HepG2 (cell line): Measurements from ENCODE around the gene PPAN. TPM values are rescaled to one million over a fixed set of nuclear protein-coding genes. Genes with fewer than 3 reads are reported as not detected.

Experiments used
- EHMT2 ChIP-seq: fragments of 200-600 bp; sonication (generic); IDR thresholded peaks from 2 replicates; pipeline ENCODE4 v1.7.0; 2017; ENCODE audit warnings: antibody characterized with exemption, low read depth, low read length, borderline replicate concordance
- FOXO1 ChIP-seq: sonication (generic); formaldehyde crosslinking; IDR thresholded peaks from 2 replicates; pipeline ENCODE4 v1.4.0; 2020; ENCODE audit warnings: missing genetic modification reagents
- MAZ ChIP-seq, 2 experiments: sonication (generic) in 1 of 2; formaldehyde crosslinking in 1 of 2; IDR thresholded peaks; 2 replicates each; pipeline versions ENCODE4 v1.5.0 to v1.6.1; 2012 to 2020; ENCODE audit warnings: low read depth in 2 of 2, mild to moderate bottlenecking in 2 of 2, borderline replicate concordance in 1 of 2, improper control_type of control experiment in 1 of 2, low read length in 1 of 2, missing genetic modification reagents in 1 of 2, moderate library complexity in 1 of 2
- PAXIP1 ChIP-seq: sonication (generic); formaldehyde crosslinking; conservative IDR thresholded peaks from 2 replicates; pipeline ENCODE4 v1.4.0; 2020; ENCODE audit warnings: mild to moderate bottlenecking, missing genetic modification reagents, moderate library complexity
- REXO4 ChIP-seq: sonication (generic); formaldehyde crosslinking; IDR thresholded peaks from 2 replicates; pipeline ENCODE4 v1.8.0; 2022; ENCODE audit warnings: missing genetic modification reagents, mild to moderate bottlenecking, borderline replicate concordance
- RORA ChIP-seq: sonication (generic); formaldehyde crosslinking; IDR thresholded peaks from 2 replicates; pipeline ENCODE4 v1.5.0; 2020; ENCODE audit warnings: mild to moderate bottlenecking, missing genetic modification reagents, moderate library complexity
- UBTF ChIP-seq: sonication (generic); formaldehyde crosslinking; IDR thresholded peaks from 2 replicates; pipeline ENCODE4 v1.4.0; 2020; ENCODE audit warnings: mild to moderate bottlenecking, missing genetic modification reagents
- ZBTB7B ChIP-seq: sonication (generic); formaldehyde crosslinking; IDR thresholded peaks from 2 replicates; pipeline ENCODE4 v1.4.0; 2020; ENCODE audit warnings: missing genetic modification reagents
- ZFP41 ChIP-seq: sonication (generic); formaldehyde crosslinking; IDR thresholded peaks from 2 replicates; pipeline ENCODE4 v1.4.0; 2020; ENCODE audit warnings: mild to moderate bottlenecking, missing genetic modification reagents, borderline replicate concordance
- ZFY ChIP-seq: sonication (generic); formaldehyde crosslinking; IDR thresholded peaks from 2 replicates; pipeline ENCODE4 v1.4.0; 2020; ENCODE audit warnings: missing genetic modification reagents
- ZNF230 ChIP-seq: sonication (generic); formaldehyde crosslinking; IDR thresholded peaks from 2 replicates; pipeline ENCODE4 v1.4.0; 2020; ENCODE audit warnings: mild to moderate bottlenecking, missing genetic modification reagents
- ZNF33B ChIP-seq: sonication (generic); formaldehyde crosslinking; IDR thresholded peaks from 2 replicates; pipeline ENCODE4 v1.5.1; 2020; ENCODE audit warnings: mild to moderate bottlenecking, missing genetic modification reagents
- polyA plus RNA-seq, 8 experiments: library from polyadenylated mRNA; depleted of rRNA in 3 of 8; stranded (reverse) in 7 of 8; unstranded in 1 of 8; fragments of >200 nt; fragmentation: Illumina TruSeq in 4 of 8; extraction: Trizol in 4 of 8; gene quantifications; 2 replicates each; pipeline versions ENCODE4 v1.2.1 to v1.2.3, GENCODE V29; 2011 to 2016; ENCODE audit warnings: low read depth in 4 of 8, missing spikeins in 1 of 8, mixed read lengths in 1 of 8; ENCODE audit not compliant: insufficient read depth in 1 of 8
- total RNA-seq, 5 experiments: library from RNA; depleted of rRNA; stranded (reverse); fragments of >200 nt; fragmentation: Illumina TruSeq; extraction: Trizol; gene quantifications; 2 replicates each; pipeline ENCODE4 v1.2.3, GENCODE V29; 2016; ENCODE audit warnings: low read depth in 1 of 5
- TF ChIP-seq, protein P1 (sequence below): sonication (generic); formaldehyde crosslinking; IDR thresholded peaks from 2 replicates; pipeline ENCODE4 v1.5.0; 2020; ENCODE audit warnings: mild to moderate bottlenecking, missing genetic modification reagents, borderline replicate concordance

PPAN gene
- total and polyA plus RNA-seq, 2 of the 13 experiments (the other 11 are each of a cell fraction or from before 2014, with no cell fraction given), result 36.2 to 41.9 TPM

GRCh38 chr19:10079031-10079453 lies 27.1 kb upstream of the PPAN start (continued):
- TF ChIP-seq, protein P1, sequence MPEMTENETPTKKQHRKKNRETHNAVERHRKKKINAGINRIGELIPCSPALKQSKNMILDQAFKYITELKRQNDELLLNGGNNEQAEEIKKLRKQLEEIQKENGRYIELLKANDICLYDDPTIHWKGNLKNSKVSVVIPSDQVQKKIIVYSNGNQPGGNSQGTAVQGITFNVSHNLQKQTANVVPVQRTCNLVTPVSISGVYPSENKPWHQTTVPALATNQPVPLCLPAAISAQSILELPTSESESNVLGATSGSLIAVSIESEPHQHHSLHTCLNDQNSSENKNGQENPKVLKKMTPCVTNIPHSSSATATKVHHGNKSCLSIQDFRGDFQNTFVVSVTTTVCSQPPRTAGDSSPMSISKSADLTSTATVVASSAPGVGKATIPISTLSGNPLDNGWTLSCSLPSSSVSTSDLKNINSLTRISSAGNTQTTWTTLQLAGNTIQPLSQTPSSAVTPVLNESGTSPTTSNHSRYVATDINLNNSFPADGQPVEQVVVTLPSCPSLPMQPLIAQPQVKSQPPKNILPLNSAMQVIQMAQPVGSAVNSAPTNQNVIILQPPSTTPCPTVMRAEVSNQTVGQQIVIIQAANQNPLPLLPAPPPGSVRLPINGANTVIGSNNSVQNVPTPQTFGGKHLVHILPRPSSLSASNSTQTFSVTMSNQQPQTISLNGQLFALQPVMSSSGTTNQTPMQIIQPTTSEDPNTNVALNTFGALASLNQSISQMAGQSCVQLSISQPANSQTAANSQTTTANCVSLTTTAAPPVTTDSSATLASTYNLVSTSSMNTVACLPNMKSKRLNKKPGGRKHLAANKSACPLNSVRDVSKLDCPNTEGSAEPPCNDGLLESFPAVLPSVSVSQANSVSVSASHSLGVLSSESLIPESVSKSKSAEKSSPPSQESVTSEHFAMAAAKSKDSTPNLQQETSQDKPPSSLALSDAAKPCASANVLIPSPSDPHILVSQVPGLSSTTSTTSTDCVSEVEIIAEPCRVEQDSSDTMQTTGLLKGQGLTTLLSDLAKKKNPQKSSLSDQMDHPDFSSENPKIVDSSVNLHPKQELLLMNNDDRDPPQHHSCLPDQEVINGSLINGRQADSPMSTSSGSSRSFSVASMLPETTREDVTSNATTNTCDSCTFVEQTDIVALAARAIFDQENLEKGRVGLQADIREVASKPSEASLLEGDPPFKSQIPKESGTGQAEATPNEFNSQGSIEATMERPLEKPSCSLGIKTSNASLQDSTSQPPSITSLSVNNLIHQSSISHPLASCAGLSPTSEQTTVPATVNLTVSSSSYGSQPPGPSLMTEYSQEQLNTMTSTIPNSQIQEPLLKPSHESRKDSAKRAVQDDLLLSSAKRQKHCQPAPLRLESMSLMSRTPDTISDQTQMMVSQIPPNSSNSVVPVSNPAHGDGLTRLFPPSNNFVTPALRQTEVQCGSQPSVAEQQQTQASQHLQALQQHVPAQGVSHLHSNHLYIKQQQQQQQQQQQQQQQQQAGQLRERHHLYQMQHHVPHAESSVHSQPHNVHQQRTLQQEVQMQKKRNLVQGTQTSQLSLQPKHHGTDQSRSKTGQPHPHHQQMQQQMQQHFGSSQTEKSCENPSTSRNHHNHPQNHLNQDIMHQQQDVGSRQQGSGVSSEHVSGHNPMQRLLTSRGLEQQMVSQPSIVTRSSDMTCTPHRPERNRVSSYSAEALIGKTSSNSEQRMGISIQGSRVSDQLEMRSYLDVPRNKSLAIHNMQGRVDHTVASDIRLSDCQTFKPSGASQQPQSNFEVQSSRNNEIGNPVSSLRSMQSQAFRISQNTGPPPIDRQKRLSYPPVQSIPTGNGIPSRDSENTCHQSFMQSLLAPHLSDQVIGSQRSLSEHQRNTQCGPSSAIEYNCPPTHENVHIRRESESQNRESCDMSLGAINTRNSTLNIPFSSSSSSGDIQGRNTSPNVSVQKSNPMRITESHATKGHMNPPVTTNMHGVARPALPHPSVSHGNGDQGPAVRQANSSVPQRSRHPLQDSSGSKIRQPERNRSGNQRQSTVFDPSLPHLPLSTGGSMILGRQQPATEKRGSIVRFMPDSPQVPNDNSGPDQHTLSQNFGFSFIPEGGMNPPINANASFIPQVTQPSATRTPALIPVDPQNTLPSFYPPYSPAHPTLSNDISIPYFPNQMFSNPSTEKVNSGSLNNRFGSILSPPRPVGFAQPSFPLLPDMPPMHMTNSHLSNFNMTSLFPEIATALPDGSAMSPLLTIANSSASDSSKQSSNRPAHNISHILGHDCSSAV (CRISPR knock-in tag), result no peak
- TF ChIP-seq ZBTB7B (CRISPR knock-in tag), result no peak
- no peak for TF ChIP-seq ZNF33B
- no peak for TF ChIP-seq RORA
- TF ChIP-seq ZFP41 (CRISPR knock-in tag), result no peak
- TF ChIP-seq ZFY, result no peak
- TF ChIP-seq ZNF230 (CRISPR knock-in tag), result no peak
- TF ChIP-seq EHMT2, result no peak
- TF ChIP-seq UBTF (CRISPR knock-in tag), result no peak
- 0 out of 2 replicates have a peak, but pooled peaks have one; percentile 28 for TF ChIP-seq FOXO1 (CRISPR knock-in tag)
- TF ChIP-seq PAXIP1 (CRISPR knock-in tag), result 0 out of 2 replicates have a peak, but pooled peaks have one; percentile 19
- TF ChIP-seq REXO4, result no peak
- TF ChIP-seq MAZ (IDR thresholded peaks at IDR 0.05; ENCODE audit: borderline replicate concordance, low read depth, low read length), result no peak
- TF ChIP-seq MAZ (CRISPR knock-in tag; IDR thresholded peaks at IDR 0.05; ENCODE audit: low read depth), result no peak
